Activated CD8-positive, alpha-beta T cell treated with anti-CD3 and anti-CD28 coated beads for 36 hours (primary cell): Measurements from ENCODE around the gene TJP2. TPM values are rescaled to one million over a fixed set of nuclear protein-coding genes. Genes with fewer than 3 reads are reported as not detected.

Source experiments
- ATAC-seq: fragments of 200-7000 bp; cut with Tn5 transposase; one replicate; pipeline ENCODE4 v1.10.0; 2021; ENCODE audit warnings: mild to moderate bottlenecking, moderate library complexity
- CTCF ChIA-PET: fragments of 350-600 bp; sonication (Branson Sonifier 250); formaldehyde crosslinking; loops from one replicate; lab custom pipeline; 2021; ENCODE audit warnings: antibody characterized with exemption; lab: Charles Lee
- POLR2A ChIA-PET: fragments of 350-600 bp; sonication (Branson Sonifier 250); formaldehyde crosslinking; loops from one replicate; lab custom pipeline; 2021; ENCODE audit warnings: antibody characterized with exemption; lab: Charles Lee
- DNase-seq: peaks from one replicate; pipeline ENCODE4 v3.0.0-alpha.2; 2020
- H3K27ac Mint-ChIP-seq: one replicate; pipeline ENCODE4 v1.8.0; 2021; ENCODE audit warnings: mild to moderate bottlenecking, mixed read lengths
- H3K27me3 Mint-ChIP-seq: one replicate; pipeline ENCODE4 v1.8.0; 2021; ENCODE audit warnings: mixed read lengths
- H3K36me3 Mint-ChIP-seq: one replicate; pipeline ENCODE4 v1.8.0; 2021; ENCODE audit warnings: low read depth, mixed read lengths
- H3K4me1 Mint-ChIP-seq: one replicate; pipeline ENCODE4 v1.8.0; 2021; ENCODE audit warnings: low read depth, mixed read lengths
- H3K4me3 Mint-ChIP-seq: one replicate; pipeline ENCODE4 v1.8.0; 2021; ENCODE audit warnings: mild to moderate bottlenecking, moderate library complexity, mixed read lengths
- H3K9me3 Mint-ChIP-seq: one replicate; pipeline ENCODE4 v1.8.0; 2021; ENCODE audit warnings: mixed read lengths
- CTCF ChIP-seq: fragments of 200-600 bp; IDR thresholded peaks from one replicate; pipeline ENCODE4 v1.8.0; 2022; ENCODE audit warnings: antibody characterized with exemption, mild to moderate bottlenecking
- intact Hi-C: fragments of 100-400 bp; cut with micrococcal nuclease; formaldehyde crosslinking; loops from one replicate; pipeline ENCODE4 v1.10.0; 2022
- total RNA-seq, 2 experiments: library from RNA; stranded (reverse); gene quantifications; one replicate each; pipeline ENCODE4 v1.2.3, GENCODE V29; 2021

Gene TJP2
- total RNA-seq, 2 experiments from 2014 or later = 3.7 to 3.9 TPM

GRCh38 chr9:69254223-69254622 lies 80.1 kb downstream of the TJP2 start:
- Mint-ChIP-seq H3K4me3 (no peak overlapping the region), H3K27me3 (no peaks in the 10 kb centered on the region), H3K27ac (no peak overlapping the region), H3K9me3 (no peaks in the 10 kb centered on the region), H3K4me1 (no peaks in the 10 kb centered on the region), H3K36me3 (peaks cover 2% of the 10 kb centered on the region)
- ATAC-seq (no peak), DNase-seq (no peak)
- POLR2A ChIA-PET = interaction anchor here (1.3 kb wide), 1 partner anchor 14 kb away, joined by 4 read pairs; no protein-coding TSS in a partner anchor
- intact Hi-C loops = no loop called here
- TF ChIP-seq CTCF = no peak
- CTCF ChIA-PET = interaction anchor here (0.7 kb wide), 1 partner anchor 201 kb away, joined by 3 read pairs; no protein-coding TSS in a partner anchor

- intact Hi-C loops = no loop called here
- Mint-ChIP-seq H3K36me3 (peaks cover 2% of the 10 kb centered on the region), H3K4me3 (no peak overlapping the region), H3K27ac (no peak overlapping the region), H3K4me1 (no peaks in the 10 kb centered on the region), H3K9me3 (no peaks in the 10 kb centered on the region), H3K27me3 (no peaks in the 10 kb centered on the region)
- TF ChIP-seq CTCF = no peak
- ATAC-seq (no peak), DNase-seq (no peak)
- ChIA-PET POLR2A (no interaction called here), CTCF (interaction anchor here (0.7 kb wide), 1 partner anchor 9 kb away, joined by 3 read pairs; no protein-coding TSS in a partner anchor)
Measured at GRCh38 chr9:69255591-69255990, 81.5 kb downstream of the TJP2 start.

- ChIA-PET CTCF (no interaction called here), POLR2A (interaction anchor here (1.1 kb wide), 1 partner anchor 14 kb away, joined by 3 read pairs; no protein-coding TSS in a partner anchor)
- Mint-ChIP-seq H3K4me3 (no peak overlapping the region), H3K27me3 (no peaks in the 10 kb centered on the region), H3K36me3 (no peaks in the 10 kb centered on the region), H3K27ac (no peak overlapping the region), H3K4me1 (no peaks in the 10 kb centered on the region), H3K9me3 (no peaks in the 10 kb centered on the region)
- no peak for ATAC-seq
- intact Hi-C loops = no loop called here
- no peak for DNase-seq
- TF ChIP-seq CTCF = no peak
Measured at GRCh38 chr9:69258551-69258950, 84.5 kb downstream of the TJP2 start.

GRCh38 chr9:69260161-69260560 lies 86.1 kb downstream of the TJP2 start:
- Mint-ChIP-seq H3K27ac (no peak overlapping the region), H3K9me3 (no peaks in the 10 kb centered on the region), H3K4me3 (no peak overlapping the region), H3K4me1 (no peaks in the 10 kb centered on the region), H3K27me3 (peaks cover 2% of the 10 kb centered on the region), H3K36me3 (no peaks in the 10 kb centered on the region)
- intact Hi-C loops = no loop called here
- ChIA-PET POLR2A (no interaction called here), CTCF (no interaction called here)
- DNase-seq (no peak), ATAC-seq (no peak)
- TF ChIP-seq CTCF = no peak

- ChIA-PET CTCF (no interaction called here), POLR2A (no interaction called here)
- no peaks in the 10 kb centered on the region for H3K36me3 Mint-ChIP-seq
- no peak for TF ChIP-seq CTCF
- no peaks in the 10 kb centered on the region for H3K4me1 Mint-ChIP-seq
- H3K9me3 Mint-ChIP-seq = no peaks in the 10 kb centered on the region
- DNase-seq (no peak), ATAC-seq (no peak)
- intact Hi-C loops = no loop called here
- peaks cover 2% of the 10 kb centered on the region for H3K27me3 Mint-ChIP-seq
- H3K27ac Mint-ChIP-seq = no peak overlapping the region
- H3K4me3 Mint-ChIP-seq = no peak overlapping the region
Measured at GRCh38 chr9:69261636-69262035, 87.6 kb downstream of the TJP2 start.
